GM06990 (cell line): ENCODE measurements around the gene ABLIM1.

Source experiments
- DNase-seq: peaks from one replicate; pipeline ENCODE4 v3.0.0-alpha.2; 2011; ENCODE audit not compliant: insufficient read length; ENCODE audit errors: extremely low read depth
- H3K27me3 ChIP-seq: replicated peaks from 2 replicates; pipeline ENCODE4 v1.6.0; 2011; ENCODE audit warnings: low read length; ENCODE audit not compliant: control insufficient read depth, insufficient read depth
- H3K36me3 ChIP-seq: 2 replicates; pipeline ENCODE4 v1.5.1; 2011; ENCODE audit warnings: low read length; ENCODE audit not compliant: control insufficient read depth, insufficient read depth
- H3K4me3 ChIP-seq: replicated peaks from 2 replicates; pipeline ENCODE4 v1.5.1; 2011; ENCODE audit warnings: low read depth, mild to moderate bottlenecking, control low read depth, low read length
- TF ChIP-seq, protein P1 (sequence below): IDR thresholded peaks from 2 replicates; pipeline ENCODE4 v1.5.1; 2011; ENCODE audit warnings: low read length, control low read depth, mild to moderate bottlenecking, inconsistent platforms; ENCODE audit not compliant: insufficient read depth, poor library complexity, severe bottlenecking

The ABLIM1 gene

GRCh38 chr10:114605155-114605797 is 52.8 kb downstream of the ABLIM1 start:
- Histone ChIP-seq H3K36me3 (no peaks in the 10 kb centered on the region), H3K27me3 (no peaks in the 10 kb centered on the region), H3K4me3 (no peak overlapping the region)
- TF ChIP-seq, protein P1, sequence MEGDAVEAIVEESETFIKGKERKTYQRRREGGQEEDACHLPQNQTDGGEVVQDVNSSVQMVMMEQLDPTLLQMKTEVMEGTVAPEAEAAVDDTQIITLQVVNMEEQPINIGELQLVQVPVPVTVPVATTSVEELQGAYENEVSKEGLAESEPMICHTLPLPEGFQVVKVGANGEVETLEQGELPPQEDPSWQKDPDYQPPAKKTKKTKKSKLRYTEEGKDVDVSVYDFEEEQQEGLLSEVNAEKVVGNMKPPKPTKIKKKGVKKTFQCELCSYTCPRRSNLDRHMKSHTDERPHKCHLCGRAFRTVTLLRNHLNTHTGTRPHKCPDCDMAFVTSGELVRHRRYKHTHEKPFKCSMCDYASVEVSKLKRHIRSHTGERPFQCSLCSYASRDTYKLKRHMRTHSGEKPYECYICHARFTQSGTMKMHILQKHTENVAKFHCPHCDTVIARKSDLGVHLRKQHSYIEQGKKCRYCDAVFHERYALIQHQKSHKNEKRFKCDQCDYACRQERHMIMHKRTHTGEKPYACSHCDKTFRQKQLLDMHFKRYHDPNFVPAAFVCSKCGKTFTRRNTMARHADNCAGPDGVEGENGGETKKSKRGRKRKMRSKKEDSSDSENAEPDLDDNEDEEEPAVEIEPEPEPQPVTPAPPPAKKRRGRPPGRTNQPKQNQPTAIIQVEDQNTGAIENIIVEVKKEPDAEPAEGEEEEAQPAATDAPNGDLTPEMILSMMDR, result no peak
- no peak for DNase-seq

DNA sequence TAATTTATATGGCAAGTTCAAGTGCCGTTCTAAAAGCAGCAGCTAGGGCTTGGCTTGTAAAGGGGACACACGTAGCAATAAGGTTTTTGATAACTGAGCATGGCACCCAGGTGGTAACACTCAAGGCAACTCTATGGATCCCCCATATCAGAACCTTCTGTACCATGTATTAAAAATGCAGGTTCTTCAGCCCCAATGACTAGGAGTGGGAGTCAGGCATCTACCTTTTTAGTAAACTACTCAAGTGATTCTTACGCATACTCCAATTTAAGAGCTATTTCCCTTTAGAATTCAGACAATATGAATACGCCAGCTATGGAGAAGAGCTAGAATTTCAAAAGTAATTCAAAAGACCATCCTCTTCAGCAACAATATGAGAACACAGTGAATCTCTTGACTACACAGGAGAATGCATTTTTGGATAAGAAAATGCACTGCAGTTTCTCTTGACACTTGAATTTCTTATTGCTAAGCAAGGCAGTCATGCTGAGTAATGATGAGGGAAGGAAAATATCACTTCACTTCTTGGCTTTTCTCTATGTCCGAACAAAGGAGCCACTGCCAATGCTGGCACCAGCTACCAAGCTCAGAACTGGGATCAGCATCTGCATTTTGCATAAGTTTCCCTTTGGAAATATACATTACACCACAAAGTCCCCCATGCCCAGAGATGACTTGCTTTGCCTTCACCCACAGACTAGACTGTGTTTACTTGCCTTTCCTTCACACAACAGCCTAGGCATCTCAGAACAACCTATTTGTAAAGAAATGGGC is 53.5 kb downstream of the ABLIM1 start:
- no peak for DNase-seq
- H3K27me3 ChIP-seq, result no peaks in the 10 kb centered on the region
- TF ChIP-seq, protein P1, result no peak

GRCh38 chr10:114603948-114604347 is 54.1 kb downstream of the ABLIM1 start:
- Histone ChIP-seq H3K4me3 (no peak overlapping the region), H3K36me3 (no peaks in the 10 kb centered on the region), H3K27me3 (no peaks in the 10 kb centered on the region)
- TF ChIP-seq, protein P1, result no peak
- DNase-seq, result no peak

More for the DNA sequence above, 53.5 kb downstream of the ABLIM1 start:
- Histone ChIP-seq H3K4me3 (no peak overlapping the region), H3K36me3 (no peaks in the 10 kb centered on the region)

DNA sequence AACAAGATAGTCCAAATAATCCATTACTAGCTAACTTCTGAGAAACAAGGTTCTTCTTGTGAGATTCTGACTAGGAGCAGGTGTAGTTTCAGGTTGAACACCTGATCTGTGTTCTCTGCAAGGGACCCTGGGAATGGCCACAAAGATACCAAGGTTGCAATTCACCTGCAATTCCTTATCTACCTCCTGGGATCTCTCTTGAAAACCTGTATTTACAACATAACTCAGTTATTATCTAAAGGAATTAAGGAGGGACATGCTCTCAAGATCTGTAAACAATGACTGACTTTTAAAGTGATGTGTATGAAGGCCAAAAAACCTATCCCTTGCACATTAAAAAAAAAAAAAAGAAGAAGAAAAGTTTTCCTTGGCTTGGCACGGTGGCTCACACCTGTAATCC is 54.8 kb downstream of the ABLIM1 start:
- no peak overlapping the region for H3K4me3 ChIP-seq
- no peaks in the 10 kb centered on the region for H3K36me3 ChIP-seq
- TF ChIP-seq, protein P1, result no peak
- no peak for DNase-seq
- H3K27me3 ChIP-seq, result no peaks in the 10 kb centered on the region

DNA sequence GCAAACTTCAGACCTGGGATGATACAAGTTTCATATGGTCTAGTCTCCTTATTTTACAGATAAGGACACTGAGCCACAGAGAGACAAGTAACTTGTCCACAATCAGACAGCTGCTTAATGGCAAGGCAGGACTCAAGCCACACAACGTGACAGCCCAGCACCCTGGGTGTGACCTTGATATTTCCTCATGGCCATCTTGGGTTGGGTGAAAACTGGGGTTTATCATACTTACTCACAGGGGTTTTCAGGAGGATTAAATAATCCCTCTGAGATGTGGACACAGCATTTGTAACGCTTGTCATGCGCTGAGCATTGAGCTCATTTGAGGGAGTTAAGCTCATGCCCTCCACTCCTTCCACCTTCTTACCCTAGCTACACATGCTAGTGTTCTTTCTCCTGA is 58.0 kb downstream of the ABLIM1 start:
- DNase-seq, result no peak
- Histone ChIP-seq H3K36me3 (no peaks in the 10 kb centered on the region), H3K27me3 (no peaks in the 10 kb centered on the region; the same call in 1 of the 2 replicates), H3K4me3 (no peak overlapping the region)
- TF ChIP-seq, protein P1, result no peak

- Histone ChIP-seq H3K36me3 (no peaks in the 10 kb centered on the region), H3K4me3 (no peak overlapping the region), H3K27me3 (no peaks in the 10 kb centered on the region; the same call in 1 of the 2 replicates)
- TF ChIP-seq, protein P1, result no peak
- DNase-seq, result no peak
These were observed 61.3 kb downstream of the ABLIM1 start for GRCh38 chr10:114596793-114597192.
